HCT116 (cell line): ENCODE results near the gene LRIG1. TPM values are rescaled to one million over a fixed set of nuclear protein-coding genes. Genes with fewer than 3 reads are reported as not detected.

Experiments used
- ATAC-seq: fragments of 200-7000 bp; cut with Tn5 transposase; 2 replicates; pipeline ENCODE4 v1.9.1; 2020; ENCODE audit warnings: mild to moderate bottlenecking, moderate library complexity
- BruUV-seq: library from RNA; stranded (reverse); fragments of 400-500 nt; replicated peaks from 2 replicates; lab custom pipeline; 2021; lab: Mats Ljungman, UMichigan
- CTCF ChIA-PET: fragments of 300-600 bp; sonication (Branson Sonifier 250); formaldehyde crosslinking; loops from one replicate; lab custom pipeline; 2021; ENCODE audit warnings: antibody characterized with exemption; lab: Charles Lee
- POLR2A ChIA-PET: fragments of 300-600, 350-600 bp; sonication (Branson Sonifier 250); formaldehyde crosslinking; loops from one replicate; lab custom pipeline; 2021; ENCODE audit warnings: antibody characterized with exemption; lab: Charles Lee
- RAD21 ChIA-PET, 2 experiments: fragments of 300-600 bp; sonication (Branson Sonifier 250); formaldehyde crosslinking; loops; one replicate each; lab custom pipeline; 2023; ENCODE audit warnings: low total read pairs in 2 of 2; ENCODE audit not compliant: uncharacterized antibody in 2 of 2, unreplicated experiment in 2 of 2, low non-redundant PET in 1 of 2; lab: Charles Lee
- DNase-seq: peaks from one replicate; pipeline ENCODE4 v3.0.0-alpha.2; 2010; ENCODE audit warnings: low read depth, low spot score
- H2AFZ ChIP-seq: fragments of 200-600 bp; shearing (Covaris generic), sonication (generic); 2 replicates; pipeline ENCODE4 v1.6.1; 2017; ENCODE audit warnings: low read depth, mixed run types, mixed read lengths, antibody characterized with exemption, low read length; ENCODE audit not compliant: poor library complexity, severe bottlenecking
- H3K27ac ChIP-seq: 2 replicates; pipeline ENCODE4 v1.5.1; 2012; ENCODE audit warnings: low read depth, low read length
- H3K27me3 ChIP-seq: fragments of 200-600 bp; sonication (generic); 2 replicates; pipeline ENCODE4 v1.6.1; 2016; ENCODE audit warnings: mixed run types, low read length, mixed read lengths; ENCODE audit not compliant: insufficient read depth
- H3K36me3 ChIP-seq, 2 experiments: fragments of 200-500 bp in 1 of 2; fragments of 200-600 bp in 1 of 2; sonication (Bioruptor generic) in 1 of 2; sonication (generic) in 1 of 2; 2 replicates each; pipeline versions ENCODE4 v1.5.1 to v1.6.1; 2014 to 2016; ENCODE audit warnings: low read length in 2 of 2, inconsistent platforms in 1 of 2, mixed read lengths in 1 of 2, mixed run types in 1 of 2; ENCODE audit not compliant: insufficient read depth in 2 of 2, control insufficient read depth in 1 of 2
- H3K4me1 ChIP-seq, 2 experiments: fragments of 200-600 bp in 1 of 2; sonication (generic) in 1 of 2; 2 replicates each; pipeline versions ENCODE4 v1.5.1 to v1.6.1; 2012 to 2017; ENCODE audit warnings: low read length in 2 of 2, inconsistent platforms in 1 of 2, mild to moderate bottlenecking in 1 of 2, mixed read lengths in 1 of 2, mixed run types in 1 of 2, moderate library complexity in 1 of 2; ENCODE audit not compliant: insufficient read depth in 2 of 2, control insufficient read depth in 1 of 2
- H3K4me2 ChIP-seq: fragments of 200-600 bp; sonication (generic); 2 replicates; pipeline ENCODE4 v1.6.1; 2017; ENCODE audit warnings: mixed run types, low read length, mixed read lengths
- H3K4me3 ChIP-seq, 2 experiments: fragments of 200-600 bp in 1 of 2; sonication (generic) in 1 of 2; replicated peaks in 1 of 2; 2 replicates each; pipeline ENCODE4 v1.5.1; 2011 to 2016; ENCODE audit warnings: low read length in 2 of 2, control low read depth in 1 of 2, low read depth in 1 of 2, mild to moderate bottlenecking in 1 of 2, mixed read lengths in 1 of 2, mixed run types in 1 of 2
- H3K79me2 ChIP-seq: fragments of 200-600 bp; sonication (generic); 2 replicates; pipeline ENCODE4 v1.6.1; 2017; ENCODE audit warnings: mild to moderate bottlenecking, mixed run types, low read length, moderate library complexity, mixed read lengths; ENCODE audit not compliant: insufficient read depth
- H3K9ac ChIP-seq: fragments of 200-600 bp; sonication (generic); 2 replicates; pipeline ENCODE4 v1.6.1; 2016; ENCODE audit warnings: low read length, mixed read lengths
- H3K9me2 ChIP-seq: fragments of 200-600 bp; sonication (generic), shearing (Covaris generic); 2 replicates; pipeline ENCODE4 v1.6.1; 2017; ENCODE audit warnings: mixed run types, mild to moderate bottlenecking, moderate library complexity; ENCODE audit not compliant: insufficient read depth
- H3K9me3 ChIP-seq, 2 experiments: fragments of 200-500 bp in 1 of 2; fragments of 200-600 bp in 1 of 2; sonication (Bioruptor generic) in 1 of 2; sonication (generic) in 1 of 2; 2 replicates each; pipeline ENCODE4 v1.6.1; 2014 to 2017; ENCODE audit warnings: low read length in 2 of 2, mixed read lengths in 2 of 2, inconsistent platforms in 1 of 2, low read depth in 1 of 2, mild to moderate bottlenecking in 1 of 2, mixed run types in 1 of 2, moderate library complexity in 1 of 2; ENCODE audit not compliant: control insufficient read depth in 1 of 2, insufficient read depth in 1 of 2
- H4K20me1 ChIP-seq: fragments of 200-600 bp; sonication (generic), shearing (Covaris generic); 2 replicates; pipeline ENCODE4 v1.6.1; 2017; ENCODE audit warnings: mixed run types, mild to moderate bottlenecking, moderate library complexity; ENCODE audit not compliant: insufficient read depth
- CBX3 ChIP-seq: IDR thresholded peaks from 2 replicates; pipeline ENCODE4 v1.6.1; 2012; ENCODE audit warnings: low read depth
- CTCF ChIP-seq, 3 experiments: fragments of 200-600 bp in 1 of 3; sonication (generic) in 1 of 3; IDR thresholded peaks in 2 of 3; conservative IDR thresholded peaks in 1 of 3; 2 replicates each; pipeline ENCODE4 v1.5.1; 2012 to 2017; ENCODE audit warnings: low read depth in 2 of 3, low read length in 2 of 3, antibody characterized with exemption in 1 of 3, borderline replicate concordance in 1 of 3, control low read depth in 1 of 3, mild to moderate bottlenecking in 1 of 3, mixed read lengths in 1 of 3, mixed run types in 1 of 3, moderate library complexity in 1 of 3; ENCODE audit not compliant: insufficient read depth in 1 of 3
- ELF1 ChIP-seq: IDR thresholded peaks from 2 replicates; pipeline ENCODE4 v1.6.1; 2012; ENCODE audit warnings: low read depth, borderline replicate concordance
- EZH2phosphoT487 ChIP-seq: fragments of 200-600 bp; IDR thresholded peaks from 2 replicates; pipeline ENCODE4 v1.6.1; 2018; ENCODE audit warnings: antibody characterized with exemption, borderline replicate concordance
- FOSL1 ChIP-seq: IDR thresholded peaks from 2 replicates; pipeline ENCODE4 v1.6.1; 2012; ENCODE audit warnings: low read depth
- JUND ChIP-seq: IDR thresholded peaks from 2 replicates; pipeline ENCODE4 v1.6.1; 2012
- MAX ChIP-seq: IDR thresholded peaks from 2 replicates; pipeline ENCODE4 v1.6.1; 2012
- POLR2A ChIP-seq: IDR thresholded peaks from 2 replicates; pipeline ENCODE4 v1.7.0; 2011; ENCODE audit warnings: borderline replicate concordance; ENCODE audit not compliant: insufficient read depth, insufficient read length; ENCODE audit errors: extremely low read depth
- POLR2AphosphoS5 ChIP-seq: IDR thresholded peaks from 2 replicates; pipeline ENCODE4 v1.6.1; 2011; ENCODE audit warnings: mild to moderate bottlenecking, low read depth, low read length, moderate library complexity
- RAD21 ChIP-seq: IDR thresholded peaks from 2 replicates; pipeline ENCODE4 v1.6.1; 2012; ENCODE audit warnings: low read depth, mild to moderate bottlenecking
- REST ChIP-seq: IDR thresholded peaks from 2 replicates; pipeline ENCODE4 v1.6.1; 2012; ENCODE audit warnings: low read depth
- SIN3A ChIP-seq: IDR thresholded peaks from 2 replicates; pipeline ENCODE4 v1.6.1; 2012; ENCODE audit warnings: low read depth
- SP1 ChIP-seq: IDR thresholded peaks from 2 replicates; pipeline ENCODE4 v1.6.1; 2012; ENCODE audit warnings: low read depth
- SRF ChIP-seq: IDR thresholded peaks from 2 replicates; pipeline ENCODE4 v1.6.1; 2012; ENCODE audit warnings: low read depth
- ZNF274 ChIP-seq: fragments of 200-500 bp; sonication (Bioruptor generic); IDR thresholded peaks from 2 replicates; pipeline ENCODE4 v1.6.1; 2014; ENCODE audit warnings: mild to moderate bottlenecking, low read depth, low read length, inconsistent platforms
- intact Hi-C: fragments of 100-400 bp; cut with micrococcal nuclease; formaldehyde crosslinking; loops from 2 replicates; pipeline ENCODE4 v1.10.0; 2022
- total RNA-seq: library from RNA; stranded (reverse); gene quantifications from one replicate; pipeline ENCODE4 v1.2.1, GENCODE V29; 2021; ENCODE audit not compliant: unreplicated experiment

The LRIG1 gene
- total RNA-seq, 1 experiment from 2014 or later: 3.1 TPM

GRCh38 chr3:66372681-66373350, 128.0 kb downstream of the LRIG1 start:
- POLR2A ChIA-PET: no interaction called here

GRCh38 chr3:66371432-66371831, 129.4 kb downstream of the LRIG1 start:
- CTCF ChIA-PET: no interaction called here
- no peak for TF ChIP-seq SP1
- TF ChIP-seq POLR2A: no peak
- TF ChIP-seq MAX: no peak
- no peak for TF ChIP-seq EZH2phosphoT487
- TF ChIP-seq ELF1: no peak
- no peak for TF ChIP-seq RAD21
- no peak for TF ChIP-seq CBX3
- no peak for TF ChIP-seq ZNF274
- TF ChIP-seq CTCF (IDR thresholded peaks at IDR 0.05 in 2 of 3, conservative IDR thresholded peaks at IDR 0.05 in 1 of 3; ENCODE audit: borderline replicate concordance in 1 of 3, insufficient read depth in 1 of 3, low read depth in 2 of 3, low read length in 2 of 3): no peak
- TF ChIP-seq REST: no peak
- no peak for TF ChIP-seq SRF
- TF ChIP-seq FOSL1: no peak
- TF ChIP-seq POLR2AphosphoS5: no peak
- no peak for TF ChIP-seq SIN3A
- no peak for TF ChIP-seq JUND

More at GRCh38 chr3:66372681-66373350, 128.0 kb downstream of the LRIG1 start:
- BruUV-seq: no TSS peak
- DNase-seq: no peak
- Histone ChIP-seq H3K9me3 (no peaks in the 10 kb centered on the region), H3K4me2 (no peak overlapping the region), H3K9ac (no peak overlapping the region), H3K4me3 (no peak overlapping the region), H3K4me1 (peaks cover 8 to 11% of the 10 kb centered on the region in 2 experiments; a peak in 3 of 4 replicates), H3K79me2 (no peaks in the 10 kb centered on the region), H2AFZ (no peak overlapping the region), H3K36me3 (no peaks in the 10 kb centered on the region), H3K9me2 (no peaks in the 10 kb centered on the region), H3K27ac (no peak overlapping the region), H3K27me3 (no peaks in the 10 kb centered on the region), H4K20me1 (no peaks in the 10 kb centered on the region)
- ATAC-seq: no peak
- ChIA-PET RAD21 (no interaction called here), CTCF (interaction anchor here (0.7 kb wide), 1 partner anchor 118 kb away, joined by 4 read pairs; no protein-coding TSS in a partner anchor)
- intact Hi-C loops: loop anchor here (5.0 kb wide), 1 partner anchor 96 kb away; no protein-coding TSS in a partner anchor
- peak; percentile 41 for TF ChIP-seq RAD21
- no peak for TF ChIP-seq CBX3

More at GRCh38 chr3:66371432-66371831, 129.4 kb downstream of the LRIG1 start:
- Histone ChIP-seq H4K20me1 (no peaks in the 10 kb centered on the region), H3K27ac (no peak overlapping the region), H3K4me3 (no peak overlapping the region), H3K9me2 (no peaks in the 10 kb centered on the region), H3K4me2 (no peak overlapping the region), H3K9me3 (no peaks in the 10 kb centered on the region), H3K79me2 (no peaks in the 10 kb centered on the region), H3K9ac (no peak overlapping the region), H3K4me1 (peaks cover 2 to 4% of the 10 kb centered on the region in 2 experiments; a peak in 3 of 4 replicates), H2AFZ (no peak overlapping the region), H3K36me3 (no peaks in the 10 kb centered on the region), H3K27me3 (no peaks in the 10 kb centered on the region)
- BruUV-seq: no TSS peak
- intact Hi-C loops: loop anchor here (5.0 kb wide), 1 partner anchor 94 kb away; no protein-coding TSS in a partner anchor
- ATAC-seq (no peak), DNase-seq (no peak)
- ChIA-PET POLR2A (no interaction called here), RAD21 (no interaction called here)
